Mucosa of stomach (tissue), 1 donor: ENCODE results near the gene SENP3.

Experiments
- H3K27me3 ChIP-seq: one replicate; pipeline ENCODE4 v1.7.0; 2013; ENCODE audit warnings: mild to moderate bottlenecking, low read length; ENCODE audit not compliant: control insufficient read depth, insufficient read depth
- H3K36me3 ChIP-seq: one replicate; pipeline ENCODE4 v1.7.0; 2013; ENCODE audit warnings: low read length; ENCODE audit not compliant: control insufficient read depth, insufficient read depth
- H3K4me1 ChIP-seq: one replicate; pipeline ENCODE4 v1.7.0; 2013; ENCODE audit warnings: mild to moderate bottlenecking, low read length; ENCODE audit not compliant: control insufficient read depth, insufficient read depth
- H3K4me3 ChIP-seq: one replicate; pipeline ENCODE4 v1.7.0; 2013; ENCODE audit warnings: low read length
- H3K9ac ChIP-seq: one replicate; pipeline ENCODE4 v1.7.0; 2013; ENCODE audit warnings: mild to moderate bottlenecking, low read length, moderate library complexity
- H3K9me3 ChIP-seq: one replicate; pipeline ENCODE4 v1.7.0; 2013; ENCODE audit warnings: mild to moderate bottlenecking, low read length, moderate library complexity; ENCODE audit not compliant: control insufficient read depth
- donor health status: Pancreatic carcinoma.

Gene SENP3

GRCh38 chr17:7544911-7545310, 16.8 kb upstream of the SENP3 start:
- Histone ChIP-seq H3K9ac (no peak overlapping the region), H3K36me3 (no peaks in the 10 kb centered on the region), H3K9me3 (no peaks in the 10 kb centered on the region), H3K4me3 (no peak overlapping the region), H3K4me1 (peaks cover 14% of the 10 kb centered on the region), H3K27me3 (no peaks in the 10 kb centered on the region)

GRCh38 chr17:7548585-7549400, 12.9 kb upstream of the SENP3 start, which contains the start of gene TNFSF12:
Gene TNFSF12 (plus strand): TSS chr17:7549058. CDS start chr17:7549154, 96 bp downstream.
- Histone ChIP-seq H3K9ac (peak within 1 kb of the TSS; percentile 77), H3K9me3 (no peaks in the 10 kb centered on the region), H3K27me3 (no peaks in the 10 kb centered on the region), H3K36me3 (no peaks in the 10 kb centered on the region), H3K4me3 (peak within 1 kb of the TSS; percentile 29), H3K4me1 (peaks cover 20% of the 10 kb centered on the region)

DNA sequence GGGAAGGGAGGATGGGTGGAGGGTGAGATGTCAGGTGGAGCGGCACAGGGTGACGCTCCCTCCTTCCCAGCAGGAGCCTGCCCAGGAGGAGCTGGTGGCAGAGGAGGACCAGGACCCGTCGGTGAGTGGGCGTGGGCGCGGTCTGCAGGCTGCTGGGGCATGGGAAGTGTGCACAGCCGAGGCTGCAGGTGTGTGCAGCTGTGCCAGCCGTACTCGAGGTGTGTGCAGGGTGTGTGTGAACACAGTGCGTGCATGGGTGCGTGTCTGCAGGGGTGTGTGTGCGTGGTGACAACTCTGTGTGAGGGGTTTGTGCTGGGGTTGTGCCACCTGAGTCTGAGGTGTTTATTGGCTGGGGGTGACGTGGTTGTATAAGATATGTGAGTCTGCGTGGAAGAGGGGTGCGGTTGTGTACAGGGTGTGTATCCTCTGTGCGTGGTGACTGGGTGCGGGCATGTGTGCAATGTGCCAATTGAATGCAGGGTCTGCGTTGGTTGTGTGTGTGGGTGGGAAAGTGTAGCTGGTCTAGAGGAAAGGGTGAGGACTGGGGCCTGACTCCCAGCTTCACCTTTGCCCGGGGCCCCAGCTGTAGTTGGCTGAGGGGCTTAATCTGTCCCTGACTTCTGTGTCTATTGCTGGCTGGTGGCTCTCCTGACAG, 12.2 kb upstream of the SENP3 start:
- H3K9me3 ChIP-seq, result no peaks in the 10 kb centered on the region
- peak overlapping the region; percentile 77 for H3K9ac ChIP-seq
- H3K4me1 ChIP-seq, result peaks cover 20% of the 10 kb centered on the region
- H3K4me3 ChIP-seq, result peak overlapping the region; percentile 29
- no peaks in the 10 kb centered on the region for H3K36me3 ChIP-seq
- H3K27me3 ChIP-seq, result no peaks in the 10 kb centered on the region

- Histone ChIP-seq H3K4me1 (peaks cover 20% of the 10 kb centered on the region), H3K4me3 (no peak overlapping the region), H3K36me3 (no peaks in the 10 kb centered on the region), H3K9ac (peak overlapping the region; percentile 77), H3K27me3 (no peaks in the 10 kb centered on the region), H3K9me3 (no peaks in the 10 kb centered on the region)
Observed at GRCh38 chr17:7550344-7550743, 11.4 kb upstream of the SENP3 start.

DNA sequence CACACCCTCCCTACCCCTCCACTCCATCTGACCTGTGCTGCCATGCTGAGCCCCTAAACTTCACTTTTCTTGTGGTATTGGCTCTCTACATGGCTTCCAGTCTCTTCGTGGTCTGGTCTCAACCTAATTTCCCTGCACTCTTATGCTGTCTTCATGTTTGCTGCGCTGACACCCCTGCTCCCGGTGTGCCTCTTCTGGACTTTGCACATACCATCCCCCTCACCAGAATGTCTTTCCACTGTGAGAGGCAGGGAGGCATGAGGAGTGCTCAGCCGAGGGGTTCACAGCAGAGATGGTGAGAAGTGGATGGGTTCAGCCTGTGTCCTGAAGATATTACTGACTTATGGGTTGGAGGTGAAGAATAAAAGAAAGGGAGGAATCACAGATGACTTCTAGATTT, 10.3 kb upstream of the SENP3 start:
- no peaks in the 10 kb centered on the region for H3K9me3 ChIP-seq
- H3K27me3 ChIP-seq, result no peaks in the 10 kb centered on the region
- H3K36me3 ChIP-seq, result no peaks in the 10 kb centered on the region
- no peak overlapping the region for H3K9ac ChIP-seq
- no peak overlapping the region for H3K4me3 ChIP-seq
- peaks cover 20% of the 10 kb centered on the region for H3K4me1 ChIP-seq

DNA sequence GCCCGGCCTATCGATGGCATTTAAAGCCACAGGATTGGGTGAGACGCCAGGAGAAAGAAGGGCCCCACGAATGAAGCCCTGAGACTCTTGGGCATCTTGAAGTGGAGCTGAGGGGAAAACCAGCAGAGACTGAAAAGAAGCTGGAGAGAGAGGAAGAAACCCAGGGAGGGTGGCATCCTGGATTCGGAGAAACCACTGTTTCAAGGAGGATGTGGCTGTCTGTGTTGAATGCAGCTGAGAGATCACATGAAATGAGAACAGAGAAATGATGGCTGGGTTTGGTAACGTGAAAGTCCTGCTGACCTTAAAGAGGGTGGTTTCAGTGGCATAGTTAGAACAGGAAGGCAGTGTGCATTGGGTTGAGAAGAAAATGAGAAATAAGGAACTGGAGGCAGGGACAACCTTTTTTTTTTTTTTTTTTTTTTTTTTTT, 9.1 kb upstream of the SENP3 start:
- no peak overlapping the region for H3K9ac ChIP-seq
- no peaks in the 10 kb centered on the region for H3K9me3 ChIP-seq
- peaks cover 32% of the 10 kb centered on the region for H3K4me1 ChIP-seq
- no peak overlapping the region for H3K4me3 ChIP-seq
- no peaks in the 10 kb centered on the region for H3K27me3 ChIP-seq
- no peaks in the 10 kb centered on the region for H3K36me3 ChIP-seq

- Histone ChIP-seq H3K36me3 (no peaks in the 10 kb centered on the region), H3K9me3 (no peaks in the 10 kb centered on the region), H3K27me3 (no peaks in the 10 kb centered on the region), H3K9ac (no peak overlapping the region), H3K4me1 (peaks cover 34% of the 10 kb centered on the region), H3K4me3 (no peak overlapping the region)
Observed at GRCh38 chr17:7553356-7553755, 8.4 kb upstream of the SENP3 start.

GRCh38 chr17:7555320-7555948, 6.3 kb upstream of the SENP3 start:
- no peaks in the 10 kb centered on the region for H3K9me3 ChIP-seq
- no peak overlapping the region for H3K4me3 ChIP-seq
- no peaks in the 10 kb centered on the region for H3K36me3 ChIP-seq
- peaks cover 38% of the 10 kb centered on the region for H3K4me1 ChIP-seq
- no peak overlapping the region for H3K9ac ChIP-seq
- H3K27me3 ChIP-seq, result no peaks in the 10 kb centered on the region

DNA sequence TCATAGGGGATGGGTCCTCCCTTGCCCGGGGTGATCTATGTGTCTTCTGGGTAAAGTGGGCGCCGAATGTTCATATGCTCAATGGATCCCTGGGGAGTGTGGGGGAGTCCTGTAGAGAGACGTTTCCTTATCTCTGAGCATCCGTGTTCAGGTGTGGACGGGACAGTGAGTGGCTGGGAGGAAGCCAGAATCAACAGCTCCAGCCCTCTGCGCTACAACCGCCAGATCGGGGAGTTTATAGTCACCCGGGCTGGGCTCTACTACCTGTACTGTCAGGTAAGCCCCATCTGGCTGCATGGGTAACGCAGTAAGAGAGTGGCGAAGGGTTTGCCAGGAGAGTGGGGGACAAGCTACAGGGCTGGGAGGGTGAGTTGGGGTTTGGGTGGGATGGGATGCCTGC, 5.1 kb upstream of the SENP3 start:
- Histone ChIP-seq H3K4me3 (no peak overlapping the region), H3K9ac (peak overlapping the region; percentile 98)

GRCh38 chr17:7557147-7557764, 4.5 kb upstream of the SENP3 start:
- Histone ChIP-seq H3K4me3 (no peak overlapping the region), H3K9me3 (no peaks in the 10 kb centered on the region), H3K36me3 (no peaks in the 10 kb centered on the region), H3K27me3 (no peaks in the 10 kb centered on the region), H3K4me1 (peaks cover 49% of the 10 kb centered on the region), H3K9ac (peak overlapping the region; percentile 98)

More for the DNA sequence above, 5.1 kb upstream of the SENP3 start:
- H3K27me3 ChIP-seq, result no peaks in the 10 kb centered on the region
- no peaks in the 10 kb centered on the region for H3K9me3 ChIP-seq
- peaks cover 48% of the 10 kb centered on the region for H3K4me1 ChIP-seq
- no peaks in the 10 kb centered on the region for H3K36me3 ChIP-seq

- no peaks in the 10 kb centered on the region for H3K36me3 ChIP-seq
- peak overlapping the region; percentile 98 for H3K9ac ChIP-seq
- H3K4me1 ChIP-seq, result peaks cover 56% of the 10 kb centered on the region
- no peaks in the 10 kb centered on the region for H3K27me3 ChIP-seq
- H3K4me3 ChIP-seq, result peak overlapping the region; percentile 77
- H3K9me3 ChIP-seq, result no peaks in the 10 kb centered on the region
Observed at GRCh38 chr17:7557775-7558543, 3.8 kb upstream of the SENP3 start.
